ENCODE measurements around the gene ETV3L.

GRCh38 chr1:157056269-157056668, 43.3 kb downstream of the ETV3L start:
- TF ChIP-seq ZC3H10 (CRISPR knock-in tag; IDR thresholded peaks at IDR 0.05) (no peak), CREB5 (CRISPR knock-in tag; IDR thresholded peaks at IDR 0.05; ENCODE audit: low read depth) (no peak), RARB (CRISPR knock-in tag; IDR thresholded peaks at IDR 0.05) (no peak)

Data from SK-N-SH treated with all-trans-retinoic acid at 6 μM for 48 hours (cell line).